Measurements from ENCODE around the gene LIAS. TPM values are rescaled to one million over a fixed set of nuclear protein-coding genes. Genes with fewer than 3 reads are reported as not detected.

LIAS gene
- total RNA-seq, 4 donors from 2014 or later: 2.6 to 27.3 (median 13.0) TPM

DNA sequence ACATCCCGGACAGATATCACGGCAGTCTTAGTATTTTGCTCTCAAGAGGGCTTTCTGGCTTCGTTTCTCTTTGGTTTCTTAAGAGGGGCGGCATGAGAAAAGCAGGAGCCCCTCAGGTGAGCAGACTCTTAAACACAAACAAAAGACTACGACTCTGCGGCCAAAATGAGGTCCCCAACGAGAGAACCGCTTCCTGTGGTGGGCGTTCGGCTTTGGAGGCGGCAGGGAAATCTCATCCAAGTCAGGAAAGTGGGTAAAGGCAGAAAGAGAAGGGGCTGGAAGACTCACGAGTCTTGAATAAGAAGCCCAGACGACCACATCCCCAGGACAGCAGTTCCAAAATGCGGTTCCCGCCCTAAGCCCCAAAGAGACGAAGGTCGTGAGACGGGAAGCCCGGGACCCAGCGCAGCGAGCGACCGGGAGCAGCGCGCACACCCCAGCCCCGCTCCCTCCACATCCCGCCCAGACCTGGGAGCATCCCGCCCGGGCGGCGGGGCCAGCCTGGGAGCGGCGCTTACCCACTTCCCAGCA lies 68.0 kb downstream of the LIAS start:
- H3K27me3 ChIP-seq: no peaks in the 10 kb centered on the region
- H3K9me3 ChIP-seq: no peaks in the 10 kb centered on the region
- in situ Hi-C loops (cut with MboI; ENCODE audit: low pct_ligation_motif_present in 1 of 4, low pct_unique_long_range_greater_than_20kb in 1 of 4, low sequenced_read_pairs in 3 of 4): loop anchor here in 1 of 4 donors (5.0 kb wide), 1 partner anchor 110 kb away; the partner anchor contains the start of gene SMIM14
- TF ChIP-seq POLR2AphosphoS5 (IDR thresholded peaks at IDR 0.05): no peak
- TF ChIP-seq EP300 (IDR thresholded peaks at IDR 0.05; ENCODE audit: low read depth): no peak
- TF ChIP-seq, protein P1, sequence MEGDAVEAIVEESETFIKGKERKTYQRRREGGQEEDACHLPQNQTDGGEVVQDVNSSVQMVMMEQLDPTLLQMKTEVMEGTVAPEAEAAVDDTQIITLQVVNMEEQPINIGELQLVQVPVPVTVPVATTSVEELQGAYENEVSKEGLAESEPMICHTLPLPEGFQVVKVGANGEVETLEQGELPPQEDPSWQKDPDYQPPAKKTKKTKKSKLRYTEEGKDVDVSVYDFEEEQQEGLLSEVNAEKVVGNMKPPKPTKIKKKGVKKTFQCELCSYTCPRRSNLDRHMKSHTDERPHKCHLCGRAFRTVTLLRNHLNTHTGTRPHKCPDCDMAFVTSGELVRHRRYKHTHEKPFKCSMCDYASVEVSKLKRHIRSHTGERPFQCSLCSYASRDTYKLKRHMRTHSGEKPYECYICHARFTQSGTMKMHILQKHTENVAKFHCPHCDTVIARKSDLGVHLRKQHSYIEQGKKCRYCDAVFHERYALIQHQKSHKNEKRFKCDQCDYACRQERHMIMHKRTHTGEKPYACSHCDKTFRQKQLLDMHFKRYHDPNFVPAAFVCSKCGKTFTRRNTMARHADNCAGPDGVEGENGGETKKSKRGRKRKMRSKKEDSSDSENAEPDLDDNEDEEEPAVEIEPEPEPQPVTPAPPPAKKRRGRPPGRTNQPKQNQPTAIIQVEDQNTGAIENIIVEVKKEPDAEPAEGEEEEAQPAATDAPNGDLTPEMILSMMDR (IDR thresholded peaks at IDR 0.05): no peak
- TF ChIP-seq POLR2A (IDR thresholded peaks at IDR 0.05): no peak
- DNase-seq: no peak
- H3K4me1 ChIP-seq: peaks cover 7 to 56% (median 25%) of the 10 kb centered on the region in 4 donors
- peaks cover 0 to 1% (median 0%) of the 10 kb centered on the region in 4 donors for H3K36me3 ChIP-seq
- intact Hi-C loops (cut with DNase I; ENCODE audit: low total_unique reads): loop anchor here (5.0 kb wide), 1 partner anchor 110 kb away; the partner anchor contains the start of gene SMIM14
- H3K4me3 ChIP-seq: peak overlapping the region; percentile 85 to 94 (median 88)
- peak overlapping the region; percentile 93 to 97 (median 96) for H3K27ac ChIP-seq
- WGBS, 2 donors (ENCODE audit: low coverage in 1 of 2): 0% methylated on average over 28 of the region's 33 CpGs; no CpG with 5 or more reads in 1 of the 2 donors

DNA sequence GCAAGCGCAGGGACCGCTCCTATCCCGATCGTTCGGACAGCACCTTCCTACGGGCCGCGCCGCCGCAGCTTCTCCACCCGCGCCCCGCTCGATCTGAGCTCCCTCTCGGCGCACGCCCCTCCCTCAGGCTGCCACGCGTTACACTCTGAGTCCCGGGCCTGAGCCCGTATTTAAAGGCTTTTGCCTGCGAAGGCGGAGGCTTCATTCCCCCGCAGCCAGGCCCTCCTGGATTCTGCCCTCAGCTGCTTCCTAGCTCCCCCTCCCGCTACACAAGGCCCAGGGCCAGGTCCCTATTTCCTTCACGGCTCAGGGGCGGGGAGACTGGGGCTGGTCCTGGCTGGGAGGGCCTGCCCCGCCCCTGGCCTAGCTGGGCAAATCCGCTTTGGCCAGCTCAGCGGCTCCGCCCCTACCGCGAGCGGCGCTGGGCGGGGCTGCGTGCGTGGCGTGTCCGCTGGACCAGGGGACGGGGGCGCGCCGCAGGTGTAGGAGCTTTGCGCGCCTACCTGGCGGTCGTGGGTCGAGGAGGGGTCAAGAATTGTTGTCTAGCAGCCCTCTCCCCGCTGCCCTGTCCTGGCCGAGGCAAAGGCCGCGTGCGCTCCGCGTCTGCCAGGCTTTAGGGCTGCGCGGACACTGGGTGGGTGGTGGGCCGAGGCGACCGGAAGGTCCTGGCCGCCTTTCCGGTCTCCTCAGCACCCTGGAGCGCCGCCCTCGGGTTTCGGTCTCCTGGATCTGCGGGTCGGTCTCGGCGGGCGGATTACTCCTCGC lies 68.6 kb downstream of the LIAS start, which contains the start of gene UGDH:
Gene UGDH (minus strand): TSS at position 144 of the 765 bp plus-strand sequence. CDS start 5,927 bp downstream, outside the sequence.
- intact Hi-C loops (cut with DNase I; ENCODE audit: low total_unique reads) (loop anchor here (5.0 kb wide), 1 partner anchor 110 kb away; the partner anchor contains the start of gene SMIM14), in situ Hi-C loops (cut with MboI; ENCODE audit: low pct_ligation_motif_present in 1 of 4, low pct_unique_long_range_greater_than_20kb in 1 of 4, low sequenced_read_pairs in 3 of 4) (loop anchor here in 1 of 4 donors (5.0 kb wide), 1 partner anchor 110 kb away; the partner anchor contains the start of gene SMIM14)
- peak within 1 kb of the TSS; percentile 93 to 97 (median 96) for H3K27ac ChIP-seq
- no peaks in the 10 kb centered on the region for H3K27me3 ChIP-seq
- H3K36me3 ChIP-seq: peaks cover 0 to 8% (median 0%) of the 10 kb centered on the region in 4 donors
- no peaks in the 10 kb centered on the region for H3K9me3 ChIP-seq
- peaks cover 7 to 52% (median 25%) of the 10 kb centered on the region in 4 donors for H3K4me1 ChIP-seq
- peak; percentile 98 for DNase-seq
- peak; percentile 96 to 99 (median 97) for TF ChIP-seq POLR2AphosphoS5 (IDR thresholded peaks at IDR 0.05)
- peak; percentile 99 for TF ChIP-seq POLR2A (IDR thresholded peaks at IDR 0.05)
- TF ChIP-seq EP300 (IDR thresholded peaks at IDR 0.05; ENCODE audit: low read depth): no peak
- TF ChIP-seq, protein P1 (IDR thresholded peaks at IDR 0.05): peak in 1 of 5 experiments; percentile 17
- peak within 1 kb of the TSS; percentile 85 to 94 (median 88) for H3K4me3 ChIP-seq
- 0% methylated on average over 49 of the region's 73 CpGs; no CpG with 5 or more reads in 1 of the 2 donors for whole genome bisulfite sequencing, 2 donors (ENCODE audit: low coverage in 1 of 2)

DNA sequence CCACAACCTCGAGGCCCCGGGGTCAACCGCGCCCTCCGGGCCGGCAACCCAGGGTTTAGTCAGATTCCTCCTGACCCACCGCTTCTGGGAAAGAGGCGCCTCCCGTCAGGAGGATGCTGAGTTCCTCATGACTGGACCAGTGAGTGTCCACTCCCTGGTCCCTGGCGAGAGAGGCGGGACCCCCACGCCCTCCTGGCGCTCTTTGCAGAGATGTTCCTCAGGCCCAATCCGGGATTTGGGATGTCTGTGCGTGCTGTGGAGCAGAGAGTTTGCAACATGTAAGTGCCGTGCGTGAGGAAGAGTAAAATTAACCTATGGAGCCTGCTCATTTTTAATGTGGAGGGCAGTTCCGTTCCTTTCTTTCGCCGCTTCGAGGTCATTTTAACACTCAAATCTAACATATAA lies 69.2 kb downstream of the LIAS start:
- Histone ChIP-seq H3K36me3 (peaks cover 0 to 13% (median 0%) of the 10 kb centered on the region in 4 donors), H3K4me3 (peak overlapping the region; percentile 61 to 94 (median 86)), H3K4me1 (peaks cover 7 to 46% (median 23%) of the 10 kb centered on the region in 4 donors), H3K27me3 (no peaks in the 10 kb centered on the region), H3K9me3 (no peaks in the 10 kb centered on the region), H3K27ac (peak overlapping the region; percentile 93 to 97 (median 96))
- WGBS, 2 donors (ENCODE audit: low coverage in 1 of 2): 0 to 3% methylated on average over 4 to 21 of the region's 21 CpGs
- intact Hi-C loops (cut with DNase I; ENCODE audit: low total_unique reads) (loop anchor here (5.0 kb wide), 1 partner anchor 109 kb away; the partner anchor contains the start of gene SMIM14), in situ Hi-C loops (cut with MboI; ENCODE audit: low pct_ligation_motif_present in 1 of 4, low pct_unique_long_range_greater_than_20kb in 1 of 4, low sequenced_read_pairs in 3 of 4) (loop anchor here in 1 of 4 donors (5.0 kb wide), 1 partner anchor 109 kb away; the partner anchor contains the start of gene SMIM14)
- TF ChIP-seq POLR2AphosphoS5 (IDR thresholded peaks at IDR 0.05): no peak
- DNase-seq: no peak

Small RNA genes within 50 kb of the gene (small RNA-seq; reads per million reads assigned to genes)
- 0 reads per million in 4 donors for gene MIR5591
- gene RF00019: 0 reads per million in 4 donors

Other genes starting within 250 kb of the LIAS start
- 10 to 100 TPM; 17.2 to 30.6 (median 18.6) TPM for gene RFC1, start 92.7 kb upstream of the LIAS start, total RNA-seq
- 1 to 10 TPM in 1 of 4 donors, under 1 TPM in 2, not detected in 1; 0.37 to 2.5 (median 0.79) TPM for gene KLB, start 52.1 kb upstream of the LIAS start, total RNA-seq
- gene RPL9, start 134 bp upstream of the LIAS start, total RNA-seq: 1,000 to 10,000 TPM in 2 of 4 donors, 100 to 1,000 TPM in 2; 408 to 2,811 (median 1,755) TPM
- gene UGDH, start 68.4 kb downstream of the LIAS start, total RNA-seq: 100 to 1,000 TPM; 293 to 849 (median 479) TPM
- 100 to 1,000 TPM in 1 of 4 donors, 10 to 100 TPM in 3; 23.1 to 103 (median 72.4) TPM for gene SMIM14, start 179.8 kb downstream of the LIAS start, total RNA-seq
- 10 to 100 TPM; 18.9 to 48.6 (median 37.3) TPM for gene UBE2K, start 239.1 kb downstream of the LIAS start, total RNA-seq

Measured in transverse colon (tissue), 4 donors.